ENCODE measurements around the gene UNC5C. TPM values are rescaled to one million over a fixed set of nuclear protein-coding genes. Genes with fewer than 3 reads are reported as not detected.

The UNC5C gene
- total RNA-seq, 1 experiment from 2014 or later = not detected

GRCh38 chr4:95250544-95251137 is 298.1 kb downstream of the UNC5C start:
- no peak overlapping the region for H3K4me3 Mint-ChIP-seq (ENCODE audit: unreplicated experiment)
- peaks cover 7% of the 10 kb centered on the region for H3K4me1 Mint-ChIP-seq (ENCODE audit: insufficient read depth, unreplicated experiment)
- BruUV-seq (replicated peaks) = no TSS peak
- ChIA-PET CTCF (interaction anchor here (0.8 kb wide), 1 partner anchor 11 kb away, joined by 4 read pairs; no protein-coding TSS in a partner anchor), POLR2A (interaction anchor here (0.9 to 1.2 kb wide), 3 partner anchors 8 to 1097 kb away, joined by 3 to 5 read pairs (median 3); no protein-coding TSS in a partner anchor)
- H3K27me3 Mint-ChIP-seq (ENCODE audit: insufficient read depth, unreplicated experiment) = no peaks in the 10 kb centered on the region
- no peaks in the 10 kb centered on the region for H3K36me3 Mint-ChIP-seq (ENCODE audit: insufficient read depth, unreplicated experiment)
- intact Hi-C loops (cut with micrococcal nuclease) = no loop called here
- H3K27ac Mint-ChIP-seq (ENCODE audit: low read depth, unreplicated experiment) = no peak overlapping the region
- no peak for TF ChIP-seq CTCF (IDR thresholded peaks at IDR 0.05; ENCODE audit: unreplicated experiment)
- peak; percentile 93 for DNase-seq (ENCODE audit: unreplicated experiment)
- H3K9me3 Mint-ChIP-seq (ENCODE audit: unreplicated experiment) = no peaks in the 10 kb centered on the region

- intact Hi-C loops (cut with micrococcal nuclease) = no loop called here
- TF ChIP-seq CTCF (IDR thresholded peaks at IDR 0.05; ENCODE audit: unreplicated experiment) = no peak
- Mint-ChIP-seq H3K4me1 (ENCODE audit: insufficient read depth, unreplicated experiment) (peaks cover 7% of the 10 kb centered on the region), H3K4me3 (ENCODE audit: unreplicated experiment) (no peak overlapping the region), H3K36me3 (ENCODE audit: insufficient read depth, unreplicated experiment) (no peaks in the 10 kb centered on the region), H3K9me3 (ENCODE audit: unreplicated experiment) (no peaks in the 10 kb centered on the region), H3K27me3 (ENCODE audit: insufficient read depth, unreplicated experiment) (no peaks in the 10 kb centered on the region), H3K27ac (ENCODE audit: low read depth, unreplicated experiment) (no peak overlapping the region)
- POLR2A ChIA-PET = interaction anchor here (0.5 to 1.2 kb wide), 3 partner anchors 34 to 1098 kb away, joined by 3 read pairs; no protein-coding TSS in a partner anchor
- no peak for DNase-seq (ENCODE audit: unreplicated experiment)
- CTCF ChIA-PET = interaction anchor here (0.6 to 0.7 kb wide), 2 partner anchors 91 to 1904 kb away, joined by 3 read pairs; no protein-coding TSS in a partner anchor
- no TSS peak for BruUV-seq (replicated peaks)
Observed at GRCh38 chr4:95249426-95250021, 299.2 kb downstream of the UNC5C start.

GRCh38 chr4:95248720-95249425 is 299.9 kb downstream of the UNC5C start:
- intact Hi-C loops (cut with micrococcal nuclease) = no loop called here
- H3K27me3 Mint-ChIP-seq (ENCODE audit: insufficient read depth, unreplicated experiment) = no peaks in the 10 kb centered on the region
- ChIA-PET CTCF (interaction anchor here (0.6 kb wide), 1 partner anchor 92 kb away, joined by 3 read pairs; no protein-coding TSS in a partner anchor), POLR2A (interaction anchor here (1.2 kb wide), 1 partner anchor 1099 kb away, joined by 3 read pairs; no protein-coding TSS in a partner anchor)
- H3K4me1 Mint-ChIP-seq (ENCODE audit: insufficient read depth, unreplicated experiment) = peaks cover 7% of the 10 kb centered on the region
- H3K36me3 Mint-ChIP-seq (ENCODE audit: insufficient read depth, unreplicated experiment) = no peaks in the 10 kb centered on the region
- H3K27ac Mint-ChIP-seq (ENCODE audit: low read depth, unreplicated experiment) = no peak overlapping the region
- no peaks in the 10 kb centered on the region for H3K9me3 Mint-ChIP-seq (ENCODE audit: unreplicated experiment)
- TF ChIP-seq CTCF (IDR thresholded peaks at IDR 0.05; ENCODE audit: unreplicated experiment) = no peak
- H3K4me3 Mint-ChIP-seq (ENCODE audit: unreplicated experiment) = no peak overlapping the region
- BruUV-seq (replicated peaks) = no TSS peak
- DNase-seq (ENCODE audit: unreplicated experiment) = peak; percentile 42

- DNase-seq (ENCODE audit: unreplicated experiment) = no peak
- no TSS peak for BruUV-seq (replicated peaks)
Observed at GRCh38 chr4:95243892-95244291, 304.9 kb downstream of the UNC5C start.

More at GRCh38 chr4:95243892-95244291, 304.9 kb downstream of the UNC5C start:
- Mint-ChIP-seq H3K27me3 (ENCODE audit: insufficient read depth, unreplicated experiment) (no peaks in the 10 kb centered on the region), H3K9me3 (ENCODE audit: unreplicated experiment) (no peaks in the 10 kb centered on the region), H3K4me3 (ENCODE audit: unreplicated experiment) (no peak overlapping the region), H3K4me1 (ENCODE audit: insufficient read depth, unreplicated experiment) (no peaks in the 10 kb centered on the region), H3K27ac (ENCODE audit: low read depth, unreplicated experiment) (no peak overlapping the region), H3K36me3 (ENCODE audit: insufficient read depth, unreplicated experiment) (no peaks in the 10 kb centered on the region)
- CTCF ChIA-PET = no interaction called here
- POLR2A ChIA-PET = interaction anchor here (0.7 kb wide), 1 partner anchor 136 kb away, joined by 3 read pairs; no protein-coding TSS in a partner anchor
- TF ChIP-seq CTCF (IDR thresholded peaks at IDR 0.05; ENCODE audit: unreplicated experiment) = no peak
- intact Hi-C loops (cut with micrococcal nuclease) = no loop called here
